ENCODE measurements around the gene ARHGEF18. TPM values are rescaled to one million over a fixed set of nuclear protein-coding genes. Genes with fewer than 3 reads are reported as not detected.

Gene ARHGEF18
- total and polyA plus RNA-seq, 2 donors (not counting 1 experiment from before 2014, with no cell fraction given) = 74.0 to 94.9 TPM

DNA sequence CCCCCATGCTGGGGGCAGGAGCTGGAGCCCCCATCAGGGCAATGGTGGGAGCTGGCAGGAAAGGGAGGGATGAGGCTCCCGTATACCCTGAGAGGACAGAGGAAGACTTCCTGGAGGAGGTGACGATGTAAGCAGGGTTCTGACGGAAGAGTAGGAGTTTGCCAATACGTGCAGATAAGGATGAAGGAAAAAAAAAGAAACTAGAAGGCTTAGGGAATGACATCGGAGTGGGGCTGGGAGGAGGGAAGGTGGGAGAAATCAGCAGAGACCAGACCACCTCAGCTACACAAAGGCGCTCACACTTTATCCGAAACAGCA lies 32.3 kb downstream of the ARHGEF18 start:
- Mint-ChIP-seq H3K27ac (peak overlapping the region; percentile 10), H3K27me3 (no peaks in the 10 kb centered on the region), H3K4me1 (peaks cover 11% of the 10 kb centered on the region), H3K9me3 (ENCODE audit: insufficient read depth) (no peaks in the 10 kb centered on the region), H3K4me3 (no peak overlapping the region)
- Histone ChIP-seq H3K79me2 (ENCODE audit: control insufficient read depth, insufficient read depth, low read length) (peaks cover 84% of the 10 kb centered on the region), H3K4me3 (ENCODE audit: control extremely low read depth in 1 of 5, extremely low read depth in 1 of 5, insufficient read depth in 1 of 5, low read depth in 2 of 5, low read length in 4 of 5) (no peak overlapping the region), H2AFZ (ENCODE audit: insufficient read depth, low read depth, low read length, poor library complexity, severe bottlenecking) (no peak overlapping the region), H3K27ac (ENCODE audit: low read length in 2 of 2) (no peak overlapping the region), H4K20me1 (ENCODE audit: control insufficient read depth, insufficient read depth, low read length, poor library complexity, severe bottlenecking) (peaks cover 85% of the 10 kb centered on the region), H3K36me3 (replicated peaks in 1 of 2; ENCODE audit: control extremely low read depth in 1 of 2, control insufficient read depth in 1 of 2, extremely low read depth in 1 of 2, insufficient read depth in 2 of 2, low read length in 1 of 2) (peaks cover 14 to 81% of the 10 kb centered on the region in 2 experiments), H3K4me1 (ENCODE audit: control insufficient read depth in 2 of 2, insufficient read depth in 2 of 2, low read length in 2 of 2) (peaks cover 0 to 5% of the 10 kb centered on the region in 2 donors), H3K27me3 (replicated peaks in 1 of 4; ENCODE audit: control extremely low read depth in 1 of 4, control insufficient read depth in 3 of 4, insufficient read depth in 4 of 4, low read length in 3 of 4) (no peaks in the 10 kb centered on the region), H3K4me2 (replicated peaks; ENCODE audit: low read depth, low read length, poor library complexity, severe bottlenecking) (no peak overlapping the region), H3K9ac (ENCODE audit: low read length) (no peak overlapping the region), H3K9me3 (ENCODE audit: control extremely low read depth in 1 of 3, control insufficient read depth in 2 of 3, insufficient read depth in 1 of 3, low read length in 2 of 3) (no peaks in the 10 kb centered on the region)
- TF ChIP-seq CTCF (IDR thresholded peaks at IDR 0.05) (no peak), EZH2 (IDR thresholded peaks at IDR 0.05; ENCODE audit: borderline replicate concordance, insufficient read depth, low read depth, low read length, poor library complexity, severe bottlenecking) (no peak)
- 98% methylated on average over 4 of the region's 7 CpGs for WGBS (ENCODE audit: insufficient coverage)
- ATAC-seq (ENCODE audit: low read depth) (no peak), DNase-seq (no peak)
- POLR2A ChIA-PET = no interaction called here
- CTCF ChIA-PET = interaction anchor here (0.6 to 6.5 kb wide), 13 partner anchors 9 to 279 kb away, joined by 3 to 57 read pairs (median 11); partner anchors contain the start of gene ARHGEF18
- intact Hi-C loops (cut with micrococcal nuclease) = no loop called here

- H3K9me3 Mint-ChIP-seq (ENCODE audit: insufficient read depth) = no peaks in the 10 kb centered on the region
- no peak overlapping the region for H3K9ac ChIP-seq (ENCODE audit: low read length)
- CTCF ChIA-PET = interaction anchor here (0.9 to 6.5 kb wide), 9 partner anchors 15 to 281 kb away, joined by 3 to 57 read pairs (median 5); partner anchors contain the start of gene ARHGEF18
- POLR2A ChIA-PET = no interaction called here
- peaks cover 17 to 81% of the 10 kb centered on the region in 2 experiments for H3K36me3 ChIP-seq (replicated peaks in 1 of 2; ENCODE audit: control extremely low read depth in 1 of 2, control insufficient read depth in 1 of 2, extremely low read depth in 1 of 2, insufficient read depth in 2 of 2, low read length in 1 of 2)
- no peak for ATAC-seq (ENCODE audit: low read depth)
- no peak overlapping the region for H2AFZ ChIP-seq (ENCODE audit: insufficient read depth, low read depth, low read length, poor library complexity, severe bottlenecking)
- H3K4me3 Mint-ChIP-seq = no peak overlapping the region
- peak overlapping the region; percentile 37 for H3K27ac Mint-ChIP-seq
- TF ChIP-seq EZH2 (IDR thresholded peaks at IDR 0.05; ENCODE audit: borderline replicate concordance, insufficient read depth, low read depth, low read length, poor library complexity, severe bottlenecking) = no peak
- no peak for TF ChIP-seq CTCF (IDR thresholded peaks at IDR 0.05)
- intact Hi-C loops (cut with micrococcal nuclease) = no loop called here
- no peak overlapping the region for H3K4me3 ChIP-seq (ENCODE audit: control extremely low read depth in 1 of 5, extremely low read depth in 1 of 5, insufficient read depth in 1 of 5, low read depth in 2 of 5, low read length in 4 of 5)
- no peak for DNase-seq
- peaks cover 85% of the 10 kb centered on the region for H4K20me1 ChIP-seq (ENCODE audit: control insufficient read depth, insufficient read depth, low read length, poor library complexity, severe bottlenecking)
- H3K79me2 ChIP-seq (ENCODE audit: control insufficient read depth, insufficient read depth, low read length) = peaks cover 78% of the 10 kb centered on the region
- 93% methylated on average over 9 of the region's 9 CpGs for WGBS (ENCODE audit: insufficient coverage)
- H3K4me1 Mint-ChIP-seq = peaks cover 20% of the 10 kb centered on the region
- H3K4me1 ChIP-seq (ENCODE audit: control insufficient read depth in 2 of 2, insufficient read depth in 2 of 2, low read length in 2 of 2) = peaks cover 0 to 12% of the 10 kb centered on the region in 2 donors
- H3K27me3 Mint-ChIP-seq = no peaks in the 10 kb centered on the region
- no peaks in the 10 kb centered on the region for H3K27me3 ChIP-seq (replicated peaks in 1 of 4; ENCODE audit: control extremely low read depth in 1 of 4, control insufficient read depth in 3 of 4, insufficient read depth in 4 of 4, low read length in 3 of 4)
- peak overlapping the region in 1 of 2 donors; percentile 52 for H3K27ac ChIP-seq (ENCODE audit: low read length in 2 of 2)
- no peaks in the 10 kb centered on the region for H3K9me3 ChIP-seq (ENCODE audit: control extremely low read depth in 1 of 3, control insufficient read depth in 2 of 3, insufficient read depth in 1 of 3, low read length in 2 of 3)
- no peak overlapping the region for H3K4me2 ChIP-seq (replicated peaks; ENCODE audit: low read depth, low read length, poor library complexity, severe bottlenecking)
These were observed 34.0 kb downstream of the ARHGEF18 start for GRCh38 chr19:7382694-7383093.

Data from B cell (primary cell).